Suppressor macrophage treated with lipopolysaccharide for 4 hours (primary cell): ENCODE measurements around the gene BCAS4.

Experiments used
- DNase-seq: peaks from one replicate; pipeline ENCODE4 v3.0.0-alpha.2; 2020

Gene BCAS4

GRCh38 chr20:50916934-50917333, 122.1 kb downstream of the BCAS4 start:
- no peak for DNase-seq

GRCh38 chr20:50918403-50918802, 123.5 kb downstream of the BCAS4 start:
- no peak for DNase-seq

DNA sequence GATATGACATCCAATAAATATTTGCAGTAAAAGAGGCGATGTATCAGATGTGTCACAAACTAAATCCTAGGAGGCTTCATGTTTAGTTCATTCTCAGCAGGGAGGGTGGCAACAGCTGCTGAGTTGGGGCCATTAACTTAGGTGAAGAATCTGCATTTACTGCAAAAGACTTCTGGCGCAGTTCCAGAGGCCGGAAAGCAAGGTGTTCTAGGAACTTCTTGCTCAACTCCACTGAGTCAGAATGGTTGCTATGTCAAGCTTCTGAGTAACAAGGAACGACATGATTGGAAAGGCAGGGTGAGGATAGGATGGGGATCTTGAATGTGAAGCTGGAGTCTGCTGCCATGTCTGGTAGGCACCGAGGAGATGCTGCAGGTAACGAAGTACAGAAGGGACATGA, 124.7 kb downstream of the BCAS4 start:
- no peak for DNase-seq

DNA sequence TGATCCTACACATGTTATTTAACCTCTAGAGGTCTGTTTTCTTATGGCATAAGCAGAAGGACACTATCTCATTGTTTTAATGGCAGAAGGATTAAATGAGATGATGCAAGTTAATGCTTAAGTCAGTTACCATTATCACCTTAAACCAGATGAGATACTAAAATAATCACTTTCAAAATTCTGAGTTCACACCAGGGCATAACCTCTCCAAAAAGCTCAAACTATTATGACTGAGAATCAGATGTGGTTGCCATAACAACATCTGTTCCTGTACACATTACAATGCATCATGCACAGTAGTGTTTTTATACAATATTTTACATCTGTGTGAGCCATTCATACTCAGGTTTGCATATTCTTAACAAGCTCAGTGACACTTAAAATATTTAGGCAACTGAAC, 126.1 kb downstream of the BCAS4 start:
- DNase-seq = no peak

GRCh38 chr20:50921803-50922501, 127.1 kb downstream of the BCAS4 start:
- DNase-seq = no peak

DNA sequence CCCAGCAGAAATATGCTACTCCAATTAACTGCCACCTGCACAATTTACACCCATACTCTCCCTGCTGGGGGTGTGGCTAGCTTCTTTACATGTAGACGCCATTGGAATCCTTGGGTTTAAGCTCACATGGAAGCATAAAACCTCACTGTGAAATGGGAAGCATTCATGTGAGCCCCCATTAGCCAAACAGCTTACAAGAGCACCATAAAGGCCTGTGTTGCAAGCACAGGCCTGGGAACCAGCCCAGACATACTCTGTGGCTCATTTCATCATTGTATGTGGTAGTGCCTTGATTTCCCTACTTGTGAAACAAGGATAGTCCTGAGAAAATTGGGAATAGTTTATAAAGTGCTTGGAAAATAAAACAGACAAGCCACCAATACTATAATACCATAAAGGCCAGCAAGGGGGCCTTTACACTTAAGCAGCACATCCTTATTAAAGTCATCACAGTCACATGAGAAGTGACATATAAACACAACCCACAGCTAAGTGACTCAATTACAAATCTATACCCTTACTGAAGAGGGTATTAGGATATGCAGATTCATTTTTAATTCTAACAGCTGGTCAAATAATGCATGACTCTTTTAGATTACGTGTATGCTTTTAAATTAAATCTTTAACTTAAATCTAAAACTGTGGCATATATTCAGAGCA, 129.5 kb downstream of the BCAS4 start:
- peak; percentile 47 for DNase-seq

DNA sequence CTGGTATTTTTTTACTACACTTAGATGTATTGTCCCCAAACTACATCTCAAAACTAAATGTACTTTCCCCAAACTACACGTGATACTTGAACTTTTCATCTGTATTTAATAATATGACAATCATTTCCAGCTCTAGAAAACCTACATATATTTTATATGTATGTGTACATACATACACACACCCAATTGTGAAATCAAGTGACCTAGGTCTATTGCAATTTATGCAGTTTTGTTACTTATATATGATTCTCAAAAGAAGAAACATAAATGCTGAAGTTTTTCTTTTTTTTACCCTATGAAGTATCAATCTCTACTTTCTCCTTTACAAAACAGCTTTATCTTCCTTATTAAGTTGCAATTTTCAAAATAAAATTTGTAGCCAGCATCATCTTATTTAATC, 131.7 kb downstream of the BCAS4 start:
- DNase-seq = peak; percentile 18
